CD4-positive, CD25-positive, alpha-beta regulatory T cell (primary cell): Measurements from ENCODE around the gene ZNF555. TPM values are rescaled to one million over a fixed set of nuclear protein-coding genes. Genes with fewer than 3 reads are reported as not detected.

Experiments used
- ATAC-seq, 2 donors: fragments of 150-1000 bp; cut with Tn5 transposase; one replicate each; pipeline ENCODE4 v1.10.0; 2021; ENCODE audit warnings: low read depth in 2 of 2, moderate number of reproducible peaks in 2 of 2, moderate library complexity in 1 of 2
- DNase-seq, 3 donors: peaks; one replicate each; pipeline versions ENCODE4 v3.0.0 to v3.0.0-alpha.2; 2012 to 2022; ENCODE audit warnings: mixed read lengths in 1 of 3
- H3K27ac ChIP-seq: one replicate; pipeline ENCODE4 v1.7.0; 2013; ENCODE audit warnings: mild to moderate bottlenecking, low read length; ENCODE audit not compliant: insufficient read depth, poor library complexity, severe bottlenecking
- H3K27me3 ChIP-seq: one replicate; pipeline ENCODE4 v1.7.0; 2013; ENCODE audit warnings: low read length; ENCODE audit not compliant: control insufficient read depth, insufficient read depth
- H3K36me3 ChIP-seq: one replicate; pipeline ENCODE4 v1.7.0; 2013; ENCODE audit warnings: mild to moderate bottlenecking, low read length, moderate library complexity; ENCODE audit not compliant: control insufficient read depth, insufficient read depth
- H3K4me1 ChIP-seq: 2 replicates; pipeline ENCODE4 v1.7.0; 2013; ENCODE audit warnings: mild to moderate bottlenecking, low read length; ENCODE audit not compliant: insufficient read depth, control insufficient read depth, poor library complexity, severe bottlenecking
- H3K4me3 ChIP-seq: one replicate; pipeline ENCODE4 v1.7.0; 2013; ENCODE audit warnings: low read depth, mild to moderate bottlenecking, low read length, moderate library complexity
- H3K9me3 ChIP-seq, 2 experiments: 1 replicate in 1 of 2; 2 replicates in 1 of 2; pipeline ENCODE4 v1.7.0; 2013; ENCODE audit warnings: low read length in 2 of 2, mild to moderate bottlenecking in 1 of 2, moderate library complexity in 1 of 2; ENCODE audit not compliant: control insufficient read depth in 2 of 2
- H3K27ac Mint-ChIP-seq, 3 donors: one replicate each; pipeline ENCODE4 v1.8.0; 2020 to 2022; ENCODE audit warnings: mild to moderate bottlenecking in 3 of 3, mixed read lengths in 3 of 3, moderate library complexity in 2 of 3
- H3K27me3 Mint-ChIP-seq: one replicate; pipeline ENCODE4 v1.8.0; 2022; ENCODE audit warnings: mild to moderate bottlenecking, mixed read lengths
- H3K36me3 Mint-ChIP-seq: one replicate; pipeline ENCODE4 v1.8.0; 2020; ENCODE audit warnings: mixed read lengths
- H3K4me1 Mint-ChIP-seq, 4 donors: one replicate each; pipeline ENCODE4 v1.8.0; 2020 to 2022; ENCODE audit warnings: mixed read lengths in 4 of 4, mild to moderate bottlenecking in 1 of 4
- H3K4me3 Mint-ChIP-seq, 4 donors: one replicate each; pipeline ENCODE4 v1.8.0; 2020 to 2022; ENCODE audit warnings: mild to moderate bottlenecking in 4 of 4, mixed read lengths in 4 of 4, moderate library complexity in 3 of 4
- H3K9me3 Mint-ChIP-seq, 7 donors: one replicate each; pipeline ENCODE4 v1.8.0; 2020 to 2022; ENCODE audit warnings: mixed read lengths in 7 of 7, mild to moderate bottlenecking in 3 of 7, moderate library complexity in 2 of 7
- polyA plus RNA-seq, 4 donors: library from polyadenylated mRNA; unstranded; fragments of 300-500 nt; fragmentation: Illumina TruSeq; gene quantifications; one replicate each; pipeline ENCODE4 v1.2.3, GENCODE V29; 2021
- total RNA-seq: library from RNA; stranded (reverse); gene quantifications from one replicate; pipeline ENCODE4 v1.2.3, GENCODE V29; 2022

ZNF555 gene
- total and polyA plus RNA-seq, 5 donors from 2014 or later = 2.0 to 7.3 (median 6.9) TPM

GRCh38 chr19:2822846-2823245, 18.4 kb upstream of the ZNF555 start:
- H3K36me3 Mint-ChIP-seq = peaks cover 10% of the 10 kb centered on the region
- H3K4me3 ChIP-seq = no peak overlapping the region
- peak overlapping the region in 2 of 4 donors; percentile 31 to 83 for H3K4me3 Mint-ChIP-seq
- no peaks in the 10 kb centered on the region for H3K27me3 ChIP-seq
- no peaks in the 10 kb centered on the region for H3K27me3 Mint-ChIP-seq
- H3K27ac Mint-ChIP-seq = no peak overlapping the region
- peaks cover 0 to 26% (median 4%) of the 10 kb centered on the region in 4 donors for H3K4me1 Mint-ChIP-seq
- H3K36me3 ChIP-seq = peaks cover 1% of the 10 kb centered on the region
- DNase-seq (no peak), ATAC-seq (no peak)
- H3K4me1 ChIP-seq = peaks cover 14% of the 10 kb centered on the region
- H3K9me3 ChIP-seq = no peaks in the 10 kb centered on the region
- peaks cover 0 to 3% (median 0%) of the 10 kb centered on the region in 7 donors for H3K9me3 Mint-ChIP-seq
- no peak overlapping the region for H3K27ac ChIP-seq

- DNase-seq (no peak), ATAC-seq (no peak)
- peaks cover 14% of the 10 kb centered on the region for H3K4me1 ChIP-seq
- H3K36me3 Mint-ChIP-seq = peaks cover 18% of the 10 kb centered on the region
- H3K27ac Mint-ChIP-seq = no peak overlapping the region
- H3K27me3 Mint-ChIP-seq = no peaks in the 10 kb centered on the region
- peaks cover 0 to 3% (median 0%) of the 10 kb centered on the region in 7 donors for H3K9me3 Mint-ChIP-seq
- H3K9me3 ChIP-seq = no peaks in the 10 kb centered on the region
- H3K27ac ChIP-seq = no peak overlapping the region
- H3K36me3 ChIP-seq = peaks cover 3% of the 10 kb centered on the region
- peaks cover 0 to 26% (median 7%) of the 10 kb centered on the region in 4 donors for H3K4me1 Mint-ChIP-seq
- H3K4me3 ChIP-seq = no peak overlapping the region
- peak overlapping the region in 2 of 4 donors; percentile 9 to 47 for H3K4me3 Mint-ChIP-seq
- H3K27me3 ChIP-seq = no peaks in the 10 kb centered on the region
Measured at GRCh38 chr19:2823646-2824045, 17.6 kb upstream of the ZNF555 start.

GRCh38 chr19:2824129-2824528, 17.1 kb upstream of the ZNF555 start:
- H3K9me3 Mint-ChIP-seq = peaks cover 0 to 4% (median 0%) of the 10 kb centered on the region in 7 donors
- H3K4me1 ChIP-seq = peaks cover 14% of the 10 kb centered on the region
- peaks cover 3% of the 10 kb centered on the region for H3K36me3 ChIP-seq
- H3K4me3 ChIP-seq = no peak overlapping the region
- H3K4me1 Mint-ChIP-seq = peaks cover 0 to 26% (median 7%) of the 10 kb centered on the region in 4 donors
- H3K36me3 Mint-ChIP-seq = peaks cover 19% of the 10 kb centered on the region
- H3K27ac ChIP-seq = no peak overlapping the region
- H3K4me3 Mint-ChIP-seq = peak overlapping the region in 1 of 4 donors; percentile 60
- no peaks in the 10 kb centered on the region for H3K27me3 ChIP-seq
- ATAC-seq (no peak), DNase-seq (no peak)
- H3K27ac Mint-ChIP-seq = no peak overlapping the region
- H3K9me3 ChIP-seq = no peaks in the 10 kb centered on the region
- no peaks in the 10 kb centered on the region for H3K27me3 Mint-ChIP-seq

- Mint-ChIP-seq H3K27ac (no peak overlapping the region), H3K9me3 (peaks cover 0 to 16% (median 3%) of the 10 kb centered on the region in 7 donors), H3K27me3 (no peaks in the 10 kb centered on the region), H3K4me3 (no peak overlapping the region), H3K36me3 (peaks cover 19% of the 10 kb centered on the region), H3K4me1 (peaks cover 0 to 8% (median 3%) of the 10 kb centered on the region in 4 donors)
- no peak overlapping the region for H3K4me3 ChIP-seq
- ATAC-seq = no peak
- peaks cover 0 to under 1% of the 10 kb centered on the region in 2 experiments for H3K9me3 ChIP-seq
- DNase-seq = no peak
- no peak overlapping the region for H3K27ac ChIP-seq
- H3K4me1 ChIP-seq = no peaks in the 10 kb centered on the region
- no peaks in the 10 kb centered on the region for H3K27me3 ChIP-seq
- H3K36me3 ChIP-seq = peaks cover 3% of the 10 kb centered on the region
Measured at GRCh38 chr19:2827022-2827421, 14.3 kb upstream of the ZNF555 start.

GRCh38 chr19:2827840-2828489, 13.3 kb upstream of the ZNF555 start:
- Mint-ChIP-seq H3K4me3 (no peak overlapping the region), H3K27me3 (no peaks in the 10 kb centered on the region), H3K36me3 (peaks cover 23% of the 10 kb centered on the region), H3K4me1 (peaks cover 0 to 7% (median 2%) of the 10 kb centered on the region in 4 donors), H3K9me3 (peaks cover 0 to 24% (median 7%) of the 10 kb centered on the region in 7 donors), H3K27ac (no peak overlapping the region)
- Histone ChIP-seq H3K9me3 (peaks cover 8 to 10% of the 10 kb centered on the region in 2 experiments), H3K4me1 (no peaks in the 10 kb centered on the region), H3K4me3 (no peak overlapping the region), H3K36me3 (peaks cover 12% of the 10 kb centered on the region), H3K27me3 (no peaks in the 10 kb centered on the region), H3K27ac (no peak overlapping the region)
- DNase-seq (no peak), ATAC-seq (no peak)

- Histone ChIP-seq H3K27me3 (no peaks in the 10 kb centered on the region), H3K4me3 (no peak overlapping the region), H3K27ac (no peak overlapping the region), H3K4me1 (no peaks in the 10 kb centered on the region), H3K9me3 (peaks cover 36 to 51% of the 10 kb centered on the region in 2 experiments), H3K36me3 (peaks cover 17% of the 10 kb centered on the region)
- H3K27ac Mint-ChIP-seq = no peak overlapping the region
- no peak for DNase-seq
- H3K27me3 Mint-ChIP-seq = no peaks in the 10 kb centered on the region
- no peak overlapping the region for H3K4me3 Mint-ChIP-seq
- H3K4me1 Mint-ChIP-seq = peaks cover 0 to 3% (median 0%) of the 10 kb centered on the region in 4 donors
- ATAC-seq = no peak
- peaks cover 4 to 61% (median 18%) of the 10 kb centered on the region in 7 donors for H3K9me3 Mint-ChIP-seq
- H3K36me3 Mint-ChIP-seq = peaks cover 30% of the 10 kb centered on the region
Measured at GRCh38 chr19:2834294-2834871, 6.9 kb upstream of the ZNF555 start.

- Histone ChIP-seq H3K27ac (no peak overlapping the region), H3K4me1 (peaks cover 12% of the 10 kb centered on the region), H3K4me3 (no peak overlapping the region), H3K27me3 (no peaks in the 10 kb centered on the region), H3K9me3 (peaks cover 34 to 47% of the 10 kb centered on the region in 2 experiments), H3K36me3 (peaks cover 14% of the 10 kb centered on the region)
- Mint-ChIP-seq H3K4me1 (peaks cover 0 to 11% (median 7%) of the 10 kb centered on the region in 4 donors), H3K27ac (no peak overlapping the region), H3K4me3 (no peak overlapping the region), H3K27me3 (peaks cover 5% of the 10 kb centered on the region), H3K36me3 (peaks cover 30% of the 10 kb centered on the region), H3K9me3 (peaks cover 3 to 46% (median 18%) of the 10 kb centered on the region in 7 donors)
- ATAC-seq (no peak), DNase-seq (no peak)
Measured at GRCh38 chr19:2837430-2837829, 3.8 kb upstream of the ZNF555 start.
